ENCODE results near the gene STIM1. TPM values are rescaled to one million over a fixed set of nuclear protein-coding genes. Genes with fewer than 3 reads are reported as not detected.
"Not testable (repeated sequence)": the region's sequence is repeated elsewhere in the genome, so short reads cannot be mapped to it uniquely, and the experiment has no call there.

STIM1 gene
- total RNA-seq, 1 donor from 2014 or later = 45.9 TPM

DNA sequence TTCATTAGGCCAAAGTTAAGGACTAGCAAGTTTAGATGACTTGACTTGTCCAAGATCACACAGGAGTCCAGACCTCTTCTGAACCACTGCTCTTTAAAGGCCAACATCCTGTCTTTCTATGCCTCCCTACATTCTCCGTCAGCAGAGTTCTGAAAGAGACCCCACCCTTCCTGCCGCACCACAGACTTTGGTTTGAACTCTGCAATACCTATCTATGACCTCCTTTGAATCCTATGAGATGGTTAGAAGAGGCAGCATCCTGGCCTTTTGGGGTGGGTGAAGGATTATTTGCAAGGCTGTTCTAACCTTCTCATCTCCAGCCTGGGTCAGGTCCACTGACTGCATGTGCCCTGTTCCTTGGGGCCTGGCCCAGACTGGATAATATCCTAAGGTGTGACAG is 234.8 kb downstream of the STIM1 start:
- DNase-seq (ENCODE audit: low spot score) (no peak), ATAC-seq (no peak)

DNA sequence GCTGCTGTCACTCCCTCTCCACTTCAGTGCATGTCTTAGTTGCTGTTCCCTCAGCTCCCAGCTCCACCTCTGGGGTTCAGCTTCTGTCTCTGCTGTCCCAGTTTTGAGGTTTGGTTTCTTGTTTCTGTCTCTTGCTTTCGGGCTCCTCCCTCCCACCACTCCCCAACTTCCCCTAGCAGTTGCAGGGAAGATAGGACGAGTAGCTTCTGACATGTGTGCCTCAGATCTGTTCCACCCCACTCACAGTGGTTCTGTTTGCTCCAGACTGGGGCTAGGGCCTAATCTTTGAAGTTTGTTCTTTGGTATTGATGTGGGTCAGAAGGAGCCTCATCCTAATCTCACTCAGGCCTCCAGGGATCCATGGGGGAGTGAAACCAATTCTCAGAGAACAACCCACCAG is 236.6 kb downstream of the STIM1 start:
- ATAC-seq = no peak
- DNase-seq (ENCODE audit: low spot score) = no peak

DNA sequence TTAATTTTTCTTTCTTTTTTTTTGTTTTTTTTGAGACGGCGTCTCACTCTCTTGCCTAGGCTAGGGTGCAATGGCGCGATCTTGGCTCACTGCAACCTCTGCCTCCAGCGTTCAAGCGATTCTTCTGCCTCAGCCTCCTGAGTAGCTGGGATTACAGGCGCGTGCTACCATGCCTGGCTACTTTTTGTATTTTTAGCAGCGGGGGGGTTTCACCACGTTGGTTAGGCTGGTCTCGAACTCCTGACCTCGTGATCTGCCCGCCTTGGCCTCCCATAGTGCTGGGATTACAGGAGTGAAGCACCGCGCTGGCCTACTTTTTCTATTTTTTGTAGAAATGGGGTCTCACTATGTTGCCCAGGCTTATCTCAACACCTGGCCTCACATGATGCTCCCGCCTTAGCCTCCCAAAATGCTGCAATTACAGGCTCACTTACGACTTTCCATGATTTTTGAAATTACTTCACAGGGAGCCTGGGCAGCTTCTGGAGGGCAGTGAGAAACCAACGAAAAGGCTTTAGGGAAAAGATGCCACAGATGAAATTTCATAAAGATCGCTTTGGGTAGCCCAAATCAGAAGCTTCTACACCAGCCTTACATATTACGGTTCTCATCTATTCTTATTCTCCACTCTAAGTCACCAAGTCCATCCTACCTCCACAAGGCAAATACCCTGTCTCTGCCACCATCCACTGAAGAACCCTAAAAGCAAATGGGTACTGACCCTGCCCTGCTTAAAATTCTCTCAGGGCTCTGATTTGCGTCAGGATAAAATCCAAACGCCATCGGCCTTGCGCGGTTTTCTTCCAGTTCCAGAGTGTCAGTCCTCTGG is 238.3 kb downstream of the STIM1 start:
- ATAC-seq (no peak), DNase-seq (ENCODE audit: low spot score) (no peak)

DNA sequence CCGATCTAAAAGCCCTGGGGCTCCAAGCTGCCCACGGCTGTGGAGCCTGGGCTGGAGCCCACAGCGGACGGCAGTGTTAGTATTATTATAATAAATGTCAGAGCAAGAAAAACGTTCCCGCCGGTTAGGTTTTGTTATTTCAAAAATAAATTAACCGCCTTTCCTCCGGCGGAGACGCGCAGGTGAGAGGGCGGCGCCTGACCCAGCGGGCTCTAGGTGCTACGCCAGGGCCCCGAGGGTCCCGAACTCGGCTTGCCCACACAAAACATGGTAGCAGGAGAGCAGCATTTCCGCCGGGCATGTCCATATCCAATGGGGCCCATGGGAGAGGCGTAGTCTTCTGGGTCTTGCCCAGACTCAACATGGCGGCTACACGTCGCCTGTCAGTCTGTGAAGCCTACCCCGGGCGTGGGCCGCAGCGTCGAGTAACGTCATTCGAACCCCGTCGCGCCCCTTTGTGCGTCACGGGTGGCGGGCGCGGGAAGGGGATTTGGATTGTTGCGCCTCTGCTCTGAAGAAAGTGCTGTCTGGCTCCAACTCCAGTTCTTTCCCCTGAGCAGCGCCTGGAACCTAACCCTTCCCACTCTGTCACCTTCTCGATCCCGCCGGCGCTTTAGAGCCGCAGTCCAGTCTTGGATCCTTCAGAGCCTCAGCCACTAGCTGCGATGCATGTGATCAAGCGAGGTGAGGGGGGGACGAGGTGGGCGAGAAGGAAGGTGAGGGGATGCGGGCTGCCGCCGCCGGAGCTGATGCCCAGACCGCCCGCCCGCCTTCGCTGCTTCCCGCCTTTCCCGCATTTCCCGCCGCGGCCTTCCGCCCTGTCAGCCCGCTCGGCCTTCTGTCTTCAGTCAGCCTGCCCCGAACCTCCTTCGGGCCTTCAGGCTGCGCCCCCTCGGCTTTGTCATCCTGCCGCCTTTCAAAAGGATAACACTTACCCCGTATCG is 239.2 kb downstream of the STIM1 start, which contains the start of gene RRM1:
Gene RRM1 (plus strand): TSS at position 452 of the 944 bp plus-strand sequence. CDS start 214 bp downstream, at position 666.
- peak; percentile 96 for ATAC-seq
- peak; percentile 93 for DNase-seq (ENCODE audit: low spot score)

DNA sequence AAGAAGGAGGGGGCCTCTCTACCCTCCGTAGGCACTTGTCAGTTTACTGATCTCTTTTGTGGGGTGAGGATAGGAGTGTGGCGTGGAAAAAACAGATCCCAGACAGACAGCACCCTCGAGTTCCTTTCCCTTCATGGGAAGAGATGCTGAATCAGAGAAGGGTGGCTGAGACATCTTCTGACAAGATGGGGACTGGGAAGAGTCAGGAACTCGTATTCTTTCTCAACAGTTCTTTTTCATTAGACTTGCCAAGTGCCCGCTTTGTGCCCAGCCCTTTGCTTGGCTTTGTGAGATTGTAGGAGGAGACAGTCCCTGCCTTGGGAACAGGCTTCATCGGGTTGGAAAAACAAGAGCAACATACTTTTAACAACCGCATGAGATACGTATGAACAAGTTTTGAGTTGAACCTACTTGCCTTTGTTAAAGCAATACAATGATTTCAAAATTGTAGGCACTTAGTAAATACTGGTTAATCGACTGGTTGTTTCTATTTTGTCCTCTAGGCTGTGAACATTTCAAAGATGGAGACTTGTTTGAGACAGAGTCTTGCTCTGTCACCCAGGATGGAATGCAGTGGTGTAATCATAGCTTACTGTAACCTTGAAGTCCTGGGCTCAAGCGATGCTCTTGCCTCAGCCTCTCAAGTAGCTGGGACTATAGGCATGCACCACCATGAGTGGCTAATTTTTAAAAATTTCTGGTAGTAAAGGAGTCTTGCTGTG is 240.2 kb downstream of the STIM1 start:
- DNase-seq (ENCODE audit: low spot score) = no peak
- ATAC-seq = no peak

DNA sequence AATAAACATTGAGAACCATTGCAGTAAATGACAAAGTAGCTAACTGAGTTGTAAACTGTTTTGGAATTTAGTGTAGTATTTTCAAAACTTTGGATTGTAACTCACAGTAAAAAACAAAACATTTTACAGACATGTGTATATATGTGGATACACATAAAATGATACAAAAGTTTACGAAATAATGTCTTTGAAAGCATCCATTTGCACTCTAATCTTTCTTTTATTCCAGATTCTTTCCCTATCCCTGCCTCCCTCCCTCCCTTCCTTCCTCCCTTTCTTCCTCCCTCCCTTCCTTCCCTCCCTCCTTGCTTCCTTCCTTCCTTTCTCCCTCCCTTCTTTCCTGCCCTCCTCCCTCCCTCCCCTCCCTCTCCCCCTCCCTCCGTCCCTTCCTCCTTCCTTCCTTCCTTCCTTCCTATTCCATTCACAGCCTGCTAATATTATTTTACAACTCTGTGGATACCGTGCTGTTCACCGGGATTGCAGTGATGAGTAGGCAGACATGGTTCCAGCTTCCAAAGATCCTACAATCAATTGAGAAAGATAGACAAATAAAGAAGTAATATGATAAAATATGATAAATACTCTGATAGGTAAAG is 242.7 kb downstream of the STIM1 start:
- no peak for ATAC-seq
- no peak for DNase-seq (ENCODE audit: low spot score)

DNA sequence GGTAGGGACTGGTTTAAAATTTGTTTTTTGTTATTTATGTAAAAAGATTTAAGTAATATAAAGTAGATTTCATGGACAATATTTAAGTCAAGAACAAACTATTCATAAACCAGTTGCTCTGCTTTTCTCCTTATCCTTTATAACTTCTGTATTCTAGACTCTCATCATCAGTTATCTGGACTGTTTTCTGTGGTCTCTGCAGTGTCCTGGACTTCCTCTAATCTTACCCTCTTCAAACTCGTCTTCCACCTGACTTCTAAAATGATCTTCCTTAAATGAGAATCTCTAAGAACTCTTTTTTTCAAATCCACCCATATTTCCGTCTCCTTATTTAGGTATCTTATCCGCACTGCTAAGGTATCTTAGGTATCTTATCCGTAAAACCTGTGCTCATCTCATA is 247.2 kb downstream of the STIM1 start:
- no peak for ATAC-seq
- no peak for DNase-seq (ENCODE audit: low spot score)

DNA sequence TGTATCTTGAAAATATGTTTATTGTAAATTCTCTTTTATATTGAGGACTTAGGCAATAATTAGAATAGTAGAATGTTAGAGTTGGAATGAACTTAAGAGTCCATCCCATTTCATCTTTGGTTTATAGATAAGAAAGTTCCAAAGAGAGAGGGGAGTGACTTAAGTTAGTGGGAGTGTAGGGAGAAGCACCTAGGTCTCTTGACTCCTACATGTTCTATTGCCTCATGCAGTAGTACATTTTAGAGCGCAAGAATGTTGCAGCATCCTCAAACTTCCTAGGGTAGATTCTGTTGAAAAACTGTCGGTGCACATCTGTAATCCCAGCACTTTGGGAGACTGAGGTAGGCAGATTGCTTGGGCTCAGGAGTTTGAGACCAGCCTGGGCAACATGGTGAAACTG is 247.8 kb downstream of the STIM1 start:
- ATAC-seq (no peak), DNase-seq (ENCODE audit: low spot score) (no peak)

DNA sequence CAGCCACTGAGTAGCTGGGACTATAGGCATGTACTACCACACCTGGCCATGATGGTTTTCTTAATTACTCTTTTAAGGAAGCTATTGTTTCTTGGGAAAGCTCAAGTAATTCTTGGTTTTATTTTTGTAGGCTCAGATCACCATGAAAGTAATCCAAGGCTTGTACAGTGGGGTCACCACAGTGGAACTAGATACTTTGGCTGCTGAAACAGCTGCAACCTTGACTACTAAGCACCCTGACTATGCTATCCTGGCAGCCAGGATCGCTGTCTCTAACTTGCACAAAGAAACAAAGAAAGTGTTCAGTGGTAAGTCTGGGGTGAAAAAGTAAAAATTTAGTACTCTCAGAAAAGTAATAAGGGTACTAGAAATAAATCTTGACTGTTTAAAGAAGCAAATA is 250.5 kb downstream of the STIM1 start:
- DNase-seq (ENCODE audit: low spot score) (no peak), ATAC-seq (no peak)

DNA sequence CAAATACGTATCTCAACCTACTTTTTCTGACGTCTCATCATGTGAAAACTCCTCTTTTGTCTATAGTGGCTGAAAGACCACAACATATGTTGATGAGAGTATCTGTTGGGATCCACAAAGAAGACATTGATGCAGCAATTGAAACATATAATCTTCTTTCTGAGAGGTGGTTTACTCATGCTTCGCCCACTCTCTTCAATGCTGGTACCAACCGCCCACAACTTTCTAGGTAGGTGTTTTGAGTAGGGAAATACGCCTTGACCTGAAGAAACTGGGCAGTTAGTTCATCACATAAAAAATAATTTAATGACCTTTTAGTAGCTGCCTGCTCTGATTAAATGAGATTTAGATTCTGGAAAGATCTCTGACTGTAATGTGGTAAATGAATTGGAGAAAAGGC is 256.4 kb downstream of the STIM1 start:
- ATAC-seq = no peak
- no peak for DNase-seq (ENCODE audit: low spot score)

DNA sequence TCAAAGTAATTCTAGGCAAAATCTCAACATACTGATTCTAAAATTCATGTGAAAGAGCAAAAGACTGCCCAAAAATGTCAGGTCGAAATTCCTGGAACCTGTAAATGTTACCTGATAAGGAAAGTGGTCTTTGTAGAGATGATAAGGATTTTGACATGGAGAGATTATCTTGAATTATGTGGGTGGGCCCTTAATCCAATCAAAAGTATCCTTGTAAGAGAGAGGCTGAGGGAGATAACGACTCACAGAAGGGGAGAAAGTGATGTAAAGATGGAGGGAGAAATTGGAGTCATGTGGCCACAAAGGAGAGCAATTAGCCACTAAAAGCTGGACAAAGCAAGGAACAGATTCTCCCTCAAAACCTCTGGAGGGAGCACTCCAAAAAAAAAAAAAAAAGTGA is 259.7 kb downstream of the STIM1 start:
- DNase-seq (ENCODE audit: low spot score) (no peak), ATAC-seq (no peak)

DNA sequence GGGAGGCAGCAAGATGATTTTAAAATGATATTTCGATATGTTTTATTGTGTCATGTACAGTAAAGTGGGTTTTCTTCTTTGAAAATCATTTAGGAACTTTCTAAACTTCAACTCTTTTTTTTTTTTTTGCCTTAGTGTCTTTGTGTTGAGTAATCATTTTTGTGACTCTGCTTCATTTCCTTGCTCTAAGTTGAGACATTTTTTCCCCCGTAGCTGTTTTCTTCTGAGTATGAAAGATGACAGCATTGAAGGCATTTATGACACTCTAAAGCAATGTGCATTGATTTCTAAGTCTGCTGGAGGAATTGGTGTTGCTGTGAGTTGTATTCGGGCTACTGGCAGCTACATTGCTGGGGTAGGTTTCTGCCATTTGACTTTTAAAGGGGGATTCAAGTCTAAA is 262.6 kb downstream of the STIM1 start:
- ATAC-seq (no peak), DNase-seq (ENCODE audit: low spot score) (no peak)

DNA sequence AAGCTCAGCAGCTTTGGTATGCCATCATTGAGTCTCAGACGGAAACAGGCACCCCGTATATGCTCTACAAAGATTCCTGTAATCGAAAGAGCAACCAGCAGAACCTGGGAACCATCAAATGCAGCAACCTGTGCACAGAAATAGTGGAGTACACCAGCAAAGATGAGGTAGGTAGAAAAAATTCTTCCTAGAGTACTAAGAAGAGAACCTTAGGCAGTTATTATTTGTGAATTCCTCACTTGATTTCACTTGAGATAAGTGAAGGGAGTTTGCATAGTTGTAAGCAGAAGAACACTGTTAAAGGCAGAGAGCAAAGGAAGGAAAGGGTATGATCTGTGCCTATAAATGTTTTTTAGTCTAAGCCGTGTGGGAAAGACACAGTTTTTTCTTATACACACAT is 267.8 kb downstream of the STIM1 start:
- ATAC-seq (no peak), DNase-seq (ENCODE audit: low spot score) (no peak)

DNA sequence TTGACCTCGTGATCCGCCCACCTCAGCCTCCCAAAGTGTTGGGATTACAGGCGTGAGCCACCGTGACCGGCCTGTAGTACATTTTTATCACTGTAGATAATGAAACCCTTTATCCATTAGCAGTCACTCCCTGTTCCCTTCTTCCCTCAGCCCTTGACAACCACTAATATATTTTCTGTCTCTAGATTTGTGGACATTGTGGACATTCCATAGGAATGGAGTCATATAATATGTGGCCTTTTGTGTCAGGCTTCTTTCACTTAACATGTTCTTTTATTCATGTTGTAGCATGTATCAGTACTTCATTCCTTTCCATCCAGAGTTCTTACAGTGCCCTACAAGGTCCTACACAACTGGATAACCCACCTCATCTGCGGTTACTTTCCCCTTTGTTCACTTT is 269.7 kb downstream of the STIM1 start:
- DNase-seq (ENCODE audit: low spot score) (no peak), ATAC-seq (no peak)

DNA sequence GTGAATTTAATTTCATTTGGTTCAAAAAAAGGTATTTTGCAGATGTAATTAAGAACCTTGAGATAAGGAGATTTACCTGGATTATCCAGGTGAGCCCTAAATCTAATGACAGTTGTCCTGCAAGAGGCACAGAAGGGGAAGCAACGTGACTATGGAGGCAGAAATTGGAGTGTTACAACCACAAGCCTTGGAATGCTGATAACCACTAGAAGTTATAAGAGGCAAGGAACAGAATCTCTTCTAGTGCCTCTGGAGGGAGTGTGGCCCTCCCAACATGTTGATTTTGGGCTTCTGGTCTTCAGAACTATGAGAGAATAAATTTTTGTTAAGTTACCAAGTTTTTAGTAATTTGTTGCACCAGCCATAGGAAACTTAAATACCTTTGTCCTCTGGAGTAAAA is 271.9 kb downstream of the STIM1 start:
- DNase-seq (ENCODE audit: low spot score) = no peak
- ATAC-seq = no peak

DNA sequence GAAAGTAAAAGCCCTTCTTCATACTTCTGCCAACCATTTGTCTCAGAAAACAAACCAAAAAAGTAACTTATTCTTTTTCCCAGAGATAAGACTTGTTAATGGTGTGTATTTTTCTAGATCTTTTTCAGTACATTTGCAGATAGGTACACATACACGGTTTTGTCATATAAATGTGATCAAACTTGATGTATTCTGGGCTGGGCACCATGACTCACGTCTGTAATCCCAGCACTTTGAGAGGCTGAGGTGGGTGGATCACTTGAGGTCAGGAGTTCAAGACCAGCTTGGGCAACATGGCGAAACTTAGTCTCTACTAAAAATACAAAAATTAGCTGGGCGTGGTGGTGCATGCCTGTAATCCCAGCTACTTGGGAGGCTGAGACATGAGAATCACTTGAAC is 274.8 kb downstream of the STIM1 start:
- DNase-seq (ENCODE audit: low spot score); ATAC-seq: not testable (repeated sequence)

DNA sequence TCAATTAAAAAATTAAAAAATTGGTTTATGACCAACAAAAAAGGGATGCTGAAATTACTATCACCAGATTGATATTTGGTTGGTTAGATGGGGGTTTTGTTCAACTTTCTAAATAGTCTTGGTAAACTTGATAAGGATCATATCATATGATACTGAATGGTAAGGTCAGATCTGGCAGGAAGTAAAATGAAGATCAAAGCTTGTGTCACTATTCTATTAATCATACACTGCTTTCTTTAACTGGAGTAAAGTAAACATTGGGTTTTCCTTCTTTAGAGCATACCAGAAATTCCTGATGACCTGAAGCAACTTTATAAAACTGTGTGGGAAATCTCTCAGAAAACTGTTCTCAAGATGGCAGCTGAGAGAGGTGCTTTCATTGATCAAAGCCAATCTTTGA is 279.3 kb downstream of the STIM1 start:
- DNase-seq (ENCODE audit: low spot score) (no peak), ATAC-seq (no peak)

DNA sequence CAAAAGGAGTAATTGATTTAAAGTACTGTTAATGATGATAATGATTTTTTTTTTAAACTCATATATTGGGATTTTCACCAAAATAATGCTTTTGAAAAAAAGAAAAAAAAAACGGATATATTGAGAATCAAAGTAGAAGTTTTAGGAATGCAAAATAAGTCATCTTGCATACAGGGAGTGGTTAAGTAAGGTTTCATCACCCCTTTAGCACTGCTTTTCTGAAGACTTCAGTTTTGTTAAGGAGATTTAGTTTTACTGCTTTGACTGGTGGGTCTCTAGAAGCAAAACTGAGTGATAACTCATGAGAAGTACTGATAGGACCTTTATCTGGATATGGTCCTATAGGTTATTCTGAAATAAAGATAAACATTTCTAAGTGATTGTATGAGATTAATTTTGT is 283.0 kb downstream of the STIM1 start:
- no peak for DNase-seq (ENCODE audit: low spot score)
- ATAC-seq = no peak

DNA sequence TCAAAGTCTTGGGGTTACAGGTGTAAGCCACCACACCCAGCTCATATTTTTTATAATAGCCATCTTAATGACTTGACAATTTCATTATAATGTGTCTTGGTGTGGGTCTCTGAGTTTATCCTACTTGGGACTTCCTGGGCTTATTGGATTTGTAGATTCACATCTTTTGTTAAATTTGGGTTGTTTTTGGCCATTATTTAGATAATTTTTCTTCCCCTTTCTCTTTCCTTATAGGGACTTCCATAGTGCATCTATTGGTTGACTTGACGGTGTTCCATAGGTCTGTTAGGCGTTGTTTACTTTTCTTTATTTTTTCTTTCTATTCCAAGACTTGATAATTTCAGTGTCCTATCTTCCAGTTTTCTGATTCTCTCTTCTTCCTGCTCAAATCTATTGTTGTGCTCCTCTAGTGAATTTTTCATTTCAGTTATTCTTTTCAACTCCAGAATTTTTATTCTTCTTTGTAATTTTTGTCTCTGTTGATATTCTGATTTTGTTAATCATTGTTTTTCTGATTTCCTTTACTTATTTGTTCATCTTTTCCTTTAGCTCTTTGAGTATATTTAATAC is 284.7 kb downstream of the STIM1 start:
- no peak for ATAC-seq
- DNase-seq (ENCODE audit: low spot score) = no peak

Data from left lobe of liver (tissue), 2 donors.